Suprapubic skin (tissue), 4 donors: ENCODE results near the gene NPAS3. TPM values are rescaled to one million over a fixed set of nuclear protein-coding genes. Genes with fewer than 3 reads are reported as not detected.

Experiments used
- DNase-seq, 2 donors: peaks; one replicate each; pipeline ENCODE4 v3.0.0-alpha.2; 2019; ENCODE audit warnings: low spot score in 2 of 2
- H3K27ac ChIP-seq: fragments of 200-600 bp; sonication (generic); one replicate; pipeline ENCODE4 v1.5.1; 2019
- H3K27me3 ChIP-seq: fragments of 200-600 bp; sonication (generic); one replicate; pipeline ENCODE4 v1.5.1; 2019
- H3K36me3 ChIP-seq: fragments of 200-600 bp; sonication (generic); one replicate; pipeline ENCODE4 v1.5.1; 2019
- H3K4me1 ChIP-seq: fragments of 200-600 bp; sonication (generic); one replicate; pipeline ENCODE4 v1.5.1; 2019
- H3K4me3 ChIP-seq: fragments of 200-600 bp; sonication (generic); one replicate; pipeline ENCODE4 v1.5.1; 2019; ENCODE audit warnings: mild to moderate bottlenecking
- H3K9me3 ChIP-seq: fragments of 200-600 bp; sonication (generic); one replicate; pipeline ENCODE4 v1.5.1; 2019
- EP300 ChIP-seq: sonication (generic); formaldehyde crosslinking; IDR thresholded peaks from one replicate; pipeline ENCODE4 v1.6.1; 2017; ENCODE audit warnings: antibody characterized with exemption
- POLR2A ChIP-seq, 2 donors: fragments of 450-650 bp; IDR thresholded peaks; one replicate each; pipeline ENCODE4 v1.6.1; 2017; ENCODE audit warnings: antibody characterized with exemption in 2 of 2, mild to moderate bottlenecking in 2 of 2, moderate library complexity in 2 of 2
- POLR2AphosphoS5 ChIP-seq, 3 donors: sonication (generic); formaldehyde crosslinking; IDR thresholded peaks; one replicate each; pipeline ENCODE4 v1.6.1; 2017; ENCODE audit warnings: antibody characterized with exemption in 3 of 3
- WGBS: methylation state at CpG from one replicate; pipeline ENCODE4 v1.1.5; 2018; 5-methylcytosine and 5-hydroxymethylcytosine counted together
- total RNA-seq, 4 donors: library from RNA; depleted of rRNA; stranded (reverse); fragments of >200 nt; gene quantifications; one replicate each; pipeline ENCODE4 v1.1.0, GENCODE V29; 2016
- TF ChIP-seq, protein P1 (sequence below), 2 donors: fragments of 200-600 bp in 1 of 2; fragments of 450-650 bp in 1 of 2; sonication (generic) in 1 of 2; IDR thresholded peaks; one replicate each; pipeline ENCODE4 v1.5.1; 2016 to 2019; ENCODE audit warnings: antibody characterized with exemption in 2 of 2, mild to moderate bottlenecking in 1 of 2, moderate library complexity in 1 of 2

The NPAS3 gene
- total RNA-seq, 4 donors from 2014 or later: 0.17 to 0.45 (median 0.29) TPM; not detected in 1

DNA sequence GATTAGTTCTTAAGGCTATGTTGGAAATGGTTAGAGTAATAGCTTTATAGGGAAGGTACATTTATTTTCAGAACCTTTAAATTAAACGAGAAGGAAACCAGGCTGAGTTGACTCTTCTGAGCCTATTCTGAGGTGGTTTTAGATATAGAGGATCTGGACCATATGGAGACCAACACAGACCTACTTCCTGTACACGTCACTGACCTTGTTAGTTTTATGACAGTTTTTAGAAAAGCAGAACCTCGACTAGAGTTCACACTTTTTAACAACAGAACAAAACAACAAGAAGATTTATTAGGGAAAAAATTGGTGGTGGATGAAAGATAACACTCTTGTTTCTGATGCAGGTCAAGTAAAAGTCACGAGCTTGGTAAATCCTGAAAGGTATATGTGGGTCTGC, 107.1 kb downstream of the NPAS3 start:
- DNase-seq: no peak
- no peaks in the 10 kb centered on the region for H3K27me3 ChIP-seq
- H3K4me3 ChIP-seq: no peak overlapping the region
- no peaks in the 10 kb centered on the region for H3K36me3 ChIP-seq
- H3K4me1 ChIP-seq: no peaks in the 10 kb centered on the region
- peaks cover 6% of the 10 kb centered on the region for H3K9me3 ChIP-seq
- 67% methylated on average over 4 of the region's 4 CpGs for WGBS
- no peak overlapping the region for H3K27ac ChIP-seq
- no peak for TF ChIP-seq EP300
- TF ChIP-seq POLR2AphosphoS5 (IDR thresholded peaks at IDR 0.05): no peak
- TF ChIP-seq POLR2A (IDR thresholded peaks at IDR 0.05): no peak
- TF ChIP-seq, protein P1, sequence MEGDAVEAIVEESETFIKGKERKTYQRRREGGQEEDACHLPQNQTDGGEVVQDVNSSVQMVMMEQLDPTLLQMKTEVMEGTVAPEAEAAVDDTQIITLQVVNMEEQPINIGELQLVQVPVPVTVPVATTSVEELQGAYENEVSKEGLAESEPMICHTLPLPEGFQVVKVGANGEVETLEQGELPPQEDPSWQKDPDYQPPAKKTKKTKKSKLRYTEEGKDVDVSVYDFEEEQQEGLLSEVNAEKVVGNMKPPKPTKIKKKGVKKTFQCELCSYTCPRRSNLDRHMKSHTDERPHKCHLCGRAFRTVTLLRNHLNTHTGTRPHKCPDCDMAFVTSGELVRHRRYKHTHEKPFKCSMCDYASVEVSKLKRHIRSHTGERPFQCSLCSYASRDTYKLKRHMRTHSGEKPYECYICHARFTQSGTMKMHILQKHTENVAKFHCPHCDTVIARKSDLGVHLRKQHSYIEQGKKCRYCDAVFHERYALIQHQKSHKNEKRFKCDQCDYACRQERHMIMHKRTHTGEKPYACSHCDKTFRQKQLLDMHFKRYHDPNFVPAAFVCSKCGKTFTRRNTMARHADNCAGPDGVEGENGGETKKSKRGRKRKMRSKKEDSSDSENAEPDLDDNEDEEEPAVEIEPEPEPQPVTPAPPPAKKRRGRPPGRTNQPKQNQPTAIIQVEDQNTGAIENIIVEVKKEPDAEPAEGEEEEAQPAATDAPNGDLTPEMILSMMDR (IDR thresholded peaks at IDR 0.05): no peak

DNA sequence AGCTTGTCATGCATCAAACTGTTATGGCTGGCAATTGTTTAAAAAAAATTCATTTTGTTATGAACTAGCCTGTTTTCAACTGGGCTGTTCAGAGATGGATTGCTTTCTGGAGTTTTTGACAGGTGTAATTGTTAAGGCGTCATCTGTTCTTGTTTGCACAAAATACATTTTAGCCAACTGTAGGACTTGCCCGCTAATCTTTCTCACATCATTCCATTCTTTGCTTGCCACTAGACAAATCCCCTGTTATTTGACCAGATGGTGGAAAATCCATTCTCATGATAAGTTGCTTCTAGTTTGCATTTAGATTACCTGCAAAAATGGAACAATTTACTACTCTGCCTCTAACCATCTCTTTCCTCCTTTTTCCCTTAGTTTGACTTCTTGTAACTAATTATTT, 114.3 kb downstream of the NPAS3 start:
- no peak overlapping the region for H3K27ac ChIP-seq
- no peaks in the 10 kb centered on the region for H3K36me3 ChIP-seq
- H3K9me3 ChIP-seq: no peaks in the 10 kb centered on the region
- H3K27me3 ChIP-seq: no peaks in the 10 kb centered on the region
- no peaks in the 10 kb centered on the region for H3K4me1 ChIP-seq
- no peak for DNase-seq
- TF ChIP-seq POLR2AphosphoS5 (IDR thresholded peaks at IDR 0.05) (no peak), EP300 (no peak), POLR2A (IDR thresholded peaks at IDR 0.05) (no peak)
- TF ChIP-seq, protein P1 (IDR thresholded peaks at IDR 0.05): no peak
- H3K4me3 ChIP-seq: no peak overlapping the region
- 86% methylated on average over 2 of the region's 2 CpGs for WGBS

DNA sequence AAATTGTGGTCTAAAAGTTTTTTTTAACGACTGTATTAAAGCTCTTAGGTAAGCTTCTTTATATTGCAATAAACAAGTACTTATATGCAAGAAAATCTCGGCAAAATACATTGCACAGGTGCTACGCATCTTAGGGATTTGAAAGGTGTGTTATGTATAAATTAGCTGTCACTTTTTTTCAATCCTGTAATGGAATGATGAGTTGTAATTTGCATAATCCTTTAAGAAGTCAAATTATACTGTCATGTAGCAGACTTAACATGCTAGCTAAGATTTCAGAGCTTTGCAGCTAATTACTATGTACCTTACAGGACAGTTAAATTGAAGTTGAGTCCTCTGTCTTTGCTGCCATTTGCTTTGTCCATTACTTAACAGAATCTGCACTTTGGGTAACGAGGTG, 117.5 kb downstream of the NPAS3 start:
- Histone ChIP-seq H3K27me3 (no peaks in the 10 kb centered on the region), H3K27ac (no peak overlapping the region), H3K4me3 (no peak overlapping the region), H3K4me1 (no peaks in the 10 kb centered on the region), H3K36me3 (no peaks in the 10 kb centered on the region), H3K9me3 (no peaks in the 10 kb centered on the region)
- 62% methylated on average over 4 of the region's 4 CpGs for WGBS
- DNase-seq: no peak
- TF ChIP-seq, protein P1 (IDR thresholded peaks at IDR 0.05): no peak
- TF ChIP-seq POLR2A (IDR thresholded peaks at IDR 0.05) (no peak), POLR2AphosphoS5 (IDR thresholded peaks at IDR 0.05) (no peak), EP300 (no peak)

DNA sequence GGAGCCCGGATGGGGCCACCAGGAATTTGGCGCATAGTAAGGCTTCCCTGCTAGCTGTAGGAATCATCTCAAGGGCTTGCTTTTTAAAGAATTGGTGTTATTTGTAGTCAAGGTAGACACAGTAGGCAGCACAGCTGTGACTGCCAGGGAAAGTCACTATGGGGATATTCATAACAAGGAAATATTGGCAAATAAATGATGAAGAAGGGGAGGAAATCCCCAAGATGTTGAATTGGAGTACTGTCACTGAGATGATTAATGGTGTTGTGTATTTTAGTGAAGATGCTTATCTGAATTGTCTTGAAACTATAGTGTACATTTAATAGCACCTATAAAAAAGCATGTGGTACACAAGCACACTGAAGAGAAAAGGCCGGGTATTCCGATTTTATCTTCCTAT, 118.9 kb downstream of the NPAS3 start:
- TF ChIP-seq POLR2A (IDR thresholded peaks at IDR 0.05): no peak
- no peak for TF ChIP-seq POLR2AphosphoS5 (IDR thresholded peaks at IDR 0.05)
- TF ChIP-seq, protein P1 (IDR thresholded peaks at IDR 0.05): no peak
- Histone ChIP-seq H3K36me3 (no peaks in the 10 kb centered on the region), H3K4me1 (no peaks in the 10 kb centered on the region), H3K27ac (no peak overlapping the region), H3K9me3 (no peaks in the 10 kb centered on the region), H3K27me3 (no peaks in the 10 kb centered on the region), H3K4me3 (no peak overlapping the region)
- 75% methylated on average over 4 of the region's 4 CpGs for WGBS
- DNase-seq: no peak

DNA sequence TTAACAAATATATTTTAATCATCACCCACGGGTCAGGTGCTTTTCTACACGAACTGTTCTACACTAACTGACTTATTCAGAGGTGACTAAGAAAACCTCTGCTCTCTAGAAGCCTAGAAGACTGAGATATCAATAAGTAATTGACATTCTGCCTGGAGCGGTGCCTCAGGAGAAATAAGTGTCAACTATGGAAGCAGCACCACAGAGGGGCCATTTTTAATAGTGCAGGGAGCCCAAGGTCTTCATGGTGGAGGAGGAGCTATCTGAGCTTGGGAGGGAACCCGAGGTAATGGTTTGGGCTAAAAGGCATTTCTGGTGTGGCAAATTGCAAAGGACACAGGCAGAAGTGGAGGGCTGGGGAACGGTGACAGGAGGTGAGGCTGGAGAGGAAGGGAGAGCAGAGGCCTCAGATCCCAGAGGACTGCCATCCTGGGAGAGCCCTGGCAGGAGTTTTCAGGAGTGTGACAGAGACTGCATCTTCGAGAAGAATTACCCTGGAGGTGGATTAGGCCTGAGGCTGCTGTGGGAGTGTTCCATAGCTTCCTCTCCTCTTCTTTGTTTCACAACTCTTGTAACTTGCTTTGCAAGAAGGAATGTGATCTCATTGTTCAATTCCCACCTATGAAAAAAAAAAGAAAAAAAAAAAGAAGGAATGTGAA, 123.1 kb downstream of the NPAS3 start:
- no peak overlapping the region for H3K27ac ChIP-seq
- no peak overlapping the region for H3K4me3 ChIP-seq
- 71% methylated on average over 6 of the region's 6 CpGs for WGBS
- no peaks in the 10 kb centered on the region for H3K27me3 ChIP-seq
- no peaks in the 10 kb centered on the region for H3K36me3 ChIP-seq
- TF ChIP-seq POLR2A (IDR thresholded peaks at IDR 0.05) (no peak), EP300 (no peak), POLR2AphosphoS5 (IDR thresholded peaks at IDR 0.05) (no peak)
- TF ChIP-seq, protein P1 (IDR thresholded peaks at IDR 0.05): no peak
- no peaks in the 10 kb centered on the region for H3K9me3 ChIP-seq
- no peaks in the 10 kb centered on the region for H3K4me1 ChIP-seq
- no peak for DNase-seq
